ENCODE measurements around the gene FBLN2.

DNA sequence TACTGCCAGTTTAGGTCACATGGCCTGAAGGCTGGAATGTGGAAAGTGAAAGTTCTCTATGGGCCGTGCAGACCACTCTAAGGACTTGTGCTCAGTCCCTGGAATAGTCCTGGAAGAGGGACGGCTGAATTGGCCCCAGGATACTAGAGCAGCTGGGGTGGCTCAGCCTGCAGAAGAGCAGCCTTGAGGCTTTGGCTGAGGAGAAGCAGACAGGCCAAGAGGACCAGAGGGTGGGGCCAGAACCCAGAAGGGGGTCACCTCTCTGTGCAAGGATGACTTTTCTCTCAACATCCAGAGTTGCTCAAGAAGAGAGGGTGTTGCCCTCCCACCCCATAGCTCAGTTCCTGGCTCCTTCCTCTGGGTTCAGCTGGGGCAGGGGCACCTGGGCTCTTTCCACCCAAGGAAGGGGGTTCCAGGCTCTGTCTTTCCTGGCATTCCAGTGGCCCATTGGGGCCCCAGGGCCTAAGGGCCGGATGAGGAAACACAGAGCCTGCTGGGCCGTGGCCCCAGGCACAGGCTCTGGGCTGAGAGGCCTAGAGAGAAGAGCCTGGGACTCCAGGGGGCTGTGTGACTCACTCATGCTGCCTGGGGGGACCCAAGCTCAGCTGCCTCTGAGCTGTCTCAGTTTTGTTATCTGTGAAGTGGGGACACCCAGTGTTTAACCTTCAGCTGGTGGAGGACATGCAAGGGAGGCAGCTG lies 8.5 kb upstream of the FBLN2 start:
- TF ChIP-seq, protein P1, sequence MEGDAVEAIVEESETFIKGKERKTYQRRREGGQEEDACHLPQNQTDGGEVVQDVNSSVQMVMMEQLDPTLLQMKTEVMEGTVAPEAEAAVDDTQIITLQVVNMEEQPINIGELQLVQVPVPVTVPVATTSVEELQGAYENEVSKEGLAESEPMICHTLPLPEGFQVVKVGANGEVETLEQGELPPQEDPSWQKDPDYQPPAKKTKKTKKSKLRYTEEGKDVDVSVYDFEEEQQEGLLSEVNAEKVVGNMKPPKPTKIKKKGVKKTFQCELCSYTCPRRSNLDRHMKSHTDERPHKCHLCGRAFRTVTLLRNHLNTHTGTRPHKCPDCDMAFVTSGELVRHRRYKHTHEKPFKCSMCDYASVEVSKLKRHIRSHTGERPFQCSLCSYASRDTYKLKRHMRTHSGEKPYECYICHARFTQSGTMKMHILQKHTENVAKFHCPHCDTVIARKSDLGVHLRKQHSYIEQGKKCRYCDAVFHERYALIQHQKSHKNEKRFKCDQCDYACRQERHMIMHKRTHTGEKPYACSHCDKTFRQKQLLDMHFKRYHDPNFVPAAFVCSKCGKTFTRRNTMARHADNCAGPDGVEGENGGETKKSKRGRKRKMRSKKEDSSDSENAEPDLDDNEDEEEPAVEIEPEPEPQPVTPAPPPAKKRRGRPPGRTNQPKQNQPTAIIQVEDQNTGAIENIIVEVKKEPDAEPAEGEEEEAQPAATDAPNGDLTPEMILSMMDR (optimal IDR thresholded peaks at IDR 0.05 in 1 of 3, IDR thresholded peaks at IDR 0.05 in 1 of 3, conservative IDR thresholded peaks at IDR 0.05 in 1 of 3; ENCODE audit: extremely low read depth in 1 of 3, insufficient read depth in 2 of 3, low read length in 3 of 3): no peak
- TF ChIP-seq EZH2 (IDR thresholded peaks at IDR 0.05; ENCODE audit: low read length): no peak

Measured in keratinocyte (primary cell).